ENCODE measurements around the gene UROC1.

The UROC1 gene

GRCh38 chr3:126551839-126552687, 34.5 kb upstream of the UROC1 start:
- Mint-ChIP-seq H3K4me3 (no peak overlapping the region), H3K27ac (ENCODE audit: low read depth) (no peak overlapping the region), H3K4me1 (no peaks in the 10 kb centered on the region), H3K27me3 (peaks cover 22% of the 10 kb centered on the region), H3K36me3 (ENCODE audit: insufficient read depth) (peaks cover 2% of the 10 kb centered on the region), H3K9me3 (no peaks in the 10 kb centered on the region)
- ATAC-seq (replicated peaks; ENCODE audit: extremely low read depth, poor library complexity, severe bottlenecking) (no peak), DNase-seq (ENCODE audit: low spot score in 2 of 2) (peak in 1 of 2 donors; percentile 7)

- Mint-ChIP-seq H3K27me3 (peaks cover 22% of the 10 kb centered on the region), H3K36me3 (ENCODE audit: insufficient read depth) (peaks cover 2% of the 10 kb centered on the region), H3K27ac (ENCODE audit: low read depth) (no peak overlapping the region), H3K4me1 (no peaks in the 10 kb centered on the region), H3K9me3 (no peaks in the 10 kb centered on the region), H3K4me3 (no peak overlapping the region)
- ATAC-seq (replicated peaks; ENCODE audit: extremely low read depth, poor library complexity, severe bottlenecking) = no peak
- peak; percentile 6 to 8 for DNase-seq (ENCODE audit: low spot score in 2 of 2)
Measured at GRCh38 chr3:126551121-126551838, 33.7 kb upstream of the UROC1 start.

GRCh38 chr3:126550488-126551051, 33.0 kb upstream of the UROC1 start:
- H3K4me1 Mint-ChIP-seq = no peaks in the 10 kb centered on the region

GRCh38 chr3:126549861-126550487, 32.4 kb upstream of the UROC1 start:
- peaks cover 22% of the 10 kb centered on the region for H3K27me3 Mint-ChIP-seq
- no peak overlapping the region for H3K4me3 Mint-ChIP-seq
- H3K9me3 Mint-ChIP-seq = no peaks in the 10 kb centered on the region
- ATAC-seq (replicated peaks; ENCODE audit: extremely low read depth, poor library complexity, severe bottlenecking) (no peak), DNase-seq (ENCODE audit: low spot score in 2 of 2) (peak; percentile 7 to 8)
- H3K36me3 Mint-ChIP-seq (ENCODE audit: insufficient read depth) = peaks cover 2% of the 10 kb centered on the region
- no peaks in the 10 kb centered on the region for H3K4me1 Mint-ChIP-seq
- H3K27ac Mint-ChIP-seq (ENCODE audit: low read depth) = no peak overlapping the region

More at GRCh38 chr3:126550488-126551051, 33.0 kb upstream of the UROC1 start:
- H3K27me3 Mint-ChIP-seq = peaks cover 22% of the 10 kb centered on the region
- peak; percentile 6 to 8 for DNase-seq (ENCODE audit: low spot score in 2 of 2)
- H3K36me3 Mint-ChIP-seq (ENCODE audit: insufficient read depth) = peaks cover 2% of the 10 kb centered on the region
- H3K9me3 Mint-ChIP-seq = no peaks in the 10 kb centered on the region
- no peak for ATAC-seq (replicated peaks; ENCODE audit: extremely low read depth, poor library complexity, severe bottlenecking)
- H3K27ac Mint-ChIP-seq (ENCODE audit: low read depth) = no peak overlapping the region
- H3K4me3 Mint-ChIP-seq = no peak overlapping the region

- ATAC-seq (replicated peaks; ENCODE audit: extremely low read depth, poor library complexity, severe bottlenecking) (no peak), DNase-seq (ENCODE audit: low spot score in 2 of 2) (peak in 1 of 2 donors; percentile 4)
- Mint-ChIP-seq H3K9me3 (no peaks in the 10 kb centered on the region), H3K27me3 (peaks cover 22% of the 10 kb centered on the region), H3K36me3 (ENCODE audit: insufficient read depth) (peaks cover 2% of the 10 kb centered on the region), H3K27ac (ENCODE audit: low read depth) (no peak overlapping the region), H3K4me3 (no peak overlapping the region), H3K4me1 (no peaks in the 10 kb centered on the region)
Measured at GRCh38 chr3:126548556-126549466, 31.2 kb upstream of the UROC1 start.

GRCh38 chr3:126547721-126548120, 30.1 kb upstream of the UROC1 start:
- H3K36me3 Mint-ChIP-seq (ENCODE audit: insufficient read depth) = peaks cover 3% of the 10 kb centered on the region
- ATAC-seq (replicated peaks; ENCODE audit: extremely low read depth, poor library complexity, severe bottlenecking) (no peak), DNase-seq (ENCODE audit: low spot score in 2 of 2) (no peak)
- no peaks in the 10 kb centered on the region for H3K9me3 Mint-ChIP-seq
- H3K4me1 Mint-ChIP-seq = no peaks in the 10 kb centered on the region
- no peak overlapping the region for H3K4me3 Mint-ChIP-seq
- no peak overlapping the region for H3K27ac Mint-ChIP-seq (ENCODE audit: low read depth)
- peaks cover 22% of the 10 kb centered on the region for H3K27me3 Mint-ChIP-seq

GRCh38 chr3:126546549-126547239, 29.1 kb upstream of the UROC1 start:
- DNase-seq (ENCODE audit: low spot score in 2 of 2) (peak in 1 of 2 donors; percentile 5), ATAC-seq (replicated peaks; ENCODE audit: extremely low read depth, poor library complexity, severe bottlenecking) (no peak)
- peaks cover 22% of the 10 kb centered on the region for H3K27me3 Mint-ChIP-seq
- no peaks in the 10 kb centered on the region for H3K4me1 Mint-ChIP-seq
- no peaks in the 10 kb centered on the region for H3K9me3 Mint-ChIP-seq
- no peak overlapping the region for H3K4me3 Mint-ChIP-seq
- peaks cover 3% of the 10 kb centered on the region for H3K36me3 Mint-ChIP-seq (ENCODE audit: insufficient read depth)
- no peak overlapping the region for H3K27ac Mint-ChIP-seq (ENCODE audit: low read depth)

- ATAC-seq (replicated peaks; ENCODE audit: extremely low read depth, poor library complexity, severe bottlenecking) = no peak
- no peak overlapping the region for H3K4me3 Mint-ChIP-seq
- peaks cover 3% of the 10 kb centered on the region for H3K36me3 Mint-ChIP-seq (ENCODE audit: insufficient read depth)
- H3K9me3 Mint-ChIP-seq = no peaks in the 10 kb centered on the region
- H3K4me1 Mint-ChIP-seq = no peaks in the 10 kb centered on the region
- H3K27ac Mint-ChIP-seq (ENCODE audit: low read depth) = no peak overlapping the region
- H3K27me3 Mint-ChIP-seq = peaks cover 17% of the 10 kb centered on the region
- no peak for DNase-seq (ENCODE audit: low spot score in 2 of 2)
Measured at GRCh38 chr3:126546013-126546412, 28.4 kb upstream of the UROC1 start.

GRCh38 chr3:126545544-126545943, 28.0 kb upstream of the UROC1 start:
- peaks cover 13% of the 10 kb centered on the region for H3K27me3 Mint-ChIP-seq
- DNase-seq (ENCODE audit: low spot score in 2 of 2) (peak in 1 of 2 donors; percentile 4), ATAC-seq (replicated peaks; ENCODE audit: extremely low read depth, poor library complexity, severe bottlenecking) (no peak)
- no peak overlapping the region for H3K4me3 Mint-ChIP-seq
- peaks cover 3% of the 10 kb centered on the region for H3K36me3 Mint-ChIP-seq (ENCODE audit: insufficient read depth)
- H3K9me3 Mint-ChIP-seq = no peaks in the 10 kb centered on the region
- no peaks in the 10 kb centered on the region for H3K4me1 Mint-ChIP-seq
- H3K27ac Mint-ChIP-seq (ENCODE audit: low read depth) = no peak overlapping the region

GRCh38 chr3:126544596-126545281, 27.2 kb upstream of the UROC1 start:
- ATAC-seq (replicated peaks; ENCODE audit: extremely low read depth, poor library complexity, severe bottlenecking) (no peak), DNase-seq (ENCODE audit: low spot score in 2 of 2) (peak in 1 of 2 donors; percentile 6)
- H3K27ac Mint-ChIP-seq (ENCODE audit: low read depth) = no peak overlapping the region
- peaks cover 3% of the 10 kb centered on the region for H3K36me3 Mint-ChIP-seq (ENCODE audit: insufficient read depth)
- H3K4me3 Mint-ChIP-seq = no peak overlapping the region
- no peaks in the 10 kb centered on the region for H3K4me1 Mint-ChIP-seq
- H3K9me3 Mint-ChIP-seq = peaks cover 3% of the 10 kb centered on the region
- H3K27me3 Mint-ChIP-seq = peaks cover 5% of the 10 kb centered on the region

Data from central memory CD8-positive, alpha-beta T cell (primary cell).